IgD-negative memory B cell (primary cell): ENCODE results near the gene RTN4RL2. TPM values are rescaled to one million over a fixed set of nuclear protein-coding genes. Genes with fewer than 3 reads are reported as not detected.

Source experiments
- H3K27ac Mint-ChIP-seq, 3 donors: one replicate each; pipeline ENCODE4 v1.8.0; 2020 to 2022; ENCODE audit warnings: mild to moderate bottlenecking in 3 of 3, mixed read lengths in 3 of 3, moderate library complexity in 1 of 3
- H3K27me3 Mint-ChIP-seq: one replicate; pipeline ENCODE4 v1.8.0; 2021; ENCODE audit warnings: mixed read lengths
- H3K36me3 Mint-ChIP-seq: one replicate; pipeline ENCODE4 v1.8.0; 2020; ENCODE audit warnings: mild to moderate bottlenecking, mixed read lengths
- H3K4me1 Mint-ChIP-seq, 3 donors: one replicate each; pipeline ENCODE4 v1.8.0; 2020 to 2022; ENCODE audit warnings: mixed read lengths in 3 of 3, mild to moderate bottlenecking in 1 of 3
- H3K4me3 Mint-ChIP-seq, 4 donors: one replicate each; pipeline ENCODE4 v1.8.0; 2020 to 2022; ENCODE audit warnings: mild to moderate bottlenecking in 4 of 4, mixed read lengths in 4 of 4, moderate library complexity in 3 of 4
- H3K9me3 Mint-ChIP-seq, 3 donors: one replicate each; pipeline ENCODE4 v1.8.0; 2020 to 2021; ENCODE audit warnings: mixed read lengths in 3 of 3, mild to moderate bottlenecking in 1 of 3
- polyA plus RNA-seq: library from polyadenylated mRNA; unstranded; fragments of 300-500 nt; fragmentation: Illumina TruSeq; gene quantifications from one replicate; pipeline ENCODE4 v1.2.3, GENCODE V29; 2021

Gene RTN4RL2
- polyA plus RNA-seq, 1 donor from 2014 or later: 0.14 TPM

DNA sequence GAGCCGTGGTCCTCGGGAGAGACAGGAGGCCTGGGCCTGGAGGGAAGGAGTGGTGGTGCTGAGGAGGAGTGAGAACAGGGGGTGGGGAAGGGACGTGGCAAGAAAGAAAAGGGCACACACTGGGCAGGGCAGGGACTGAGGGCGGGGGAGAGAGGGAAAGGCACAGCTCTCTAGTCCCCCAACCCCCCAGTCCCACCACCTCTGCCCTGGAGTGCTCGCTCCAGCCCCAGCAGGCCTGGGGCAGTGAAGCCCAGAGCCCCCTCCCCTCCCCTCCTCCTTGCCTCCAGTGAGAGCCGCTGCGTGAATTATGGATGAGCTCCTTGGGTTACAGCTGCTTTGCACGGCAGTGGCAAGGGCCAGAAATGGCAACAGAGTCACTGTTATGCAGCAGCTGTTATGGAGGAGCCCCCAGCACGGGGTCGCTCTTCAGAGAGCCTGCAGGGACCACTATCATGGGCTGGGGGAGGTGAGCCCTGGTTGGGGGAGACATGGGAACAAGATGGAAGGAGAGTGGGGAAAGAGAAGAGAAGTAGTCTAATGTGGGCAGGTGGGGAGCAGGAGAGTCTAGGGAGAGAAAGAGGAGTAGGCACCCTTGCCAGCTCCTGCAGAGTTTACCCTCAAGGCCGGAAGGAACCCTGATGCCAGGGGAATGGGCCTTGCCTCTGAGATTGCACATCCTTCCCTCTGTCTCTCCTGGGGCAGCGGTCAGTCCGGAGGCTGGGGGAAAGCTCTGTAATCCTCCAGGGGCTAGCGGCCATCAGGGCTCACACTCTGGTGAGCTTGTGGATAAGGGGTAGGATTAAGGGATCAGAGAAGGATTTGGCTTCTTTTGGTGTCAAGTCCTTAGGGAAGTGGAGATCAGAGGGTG, 3.6 kb downstream of the RTN4RL2 start:
- Mint-ChIP-seq H3K27ac (no peak overlapping the region), H3K27me3 (peaks cover 12% of the 10 kb centered on the region), H3K36me3 (no peaks in the 10 kb centered on the region), H3K4me1 (peaks cover 8% of the 10 kb centered on the region in 3 donors), H3K9me3 (no peaks in the 10 kb centered on the region), H3K4me3 (no peak overlapping the region)

DNA sequence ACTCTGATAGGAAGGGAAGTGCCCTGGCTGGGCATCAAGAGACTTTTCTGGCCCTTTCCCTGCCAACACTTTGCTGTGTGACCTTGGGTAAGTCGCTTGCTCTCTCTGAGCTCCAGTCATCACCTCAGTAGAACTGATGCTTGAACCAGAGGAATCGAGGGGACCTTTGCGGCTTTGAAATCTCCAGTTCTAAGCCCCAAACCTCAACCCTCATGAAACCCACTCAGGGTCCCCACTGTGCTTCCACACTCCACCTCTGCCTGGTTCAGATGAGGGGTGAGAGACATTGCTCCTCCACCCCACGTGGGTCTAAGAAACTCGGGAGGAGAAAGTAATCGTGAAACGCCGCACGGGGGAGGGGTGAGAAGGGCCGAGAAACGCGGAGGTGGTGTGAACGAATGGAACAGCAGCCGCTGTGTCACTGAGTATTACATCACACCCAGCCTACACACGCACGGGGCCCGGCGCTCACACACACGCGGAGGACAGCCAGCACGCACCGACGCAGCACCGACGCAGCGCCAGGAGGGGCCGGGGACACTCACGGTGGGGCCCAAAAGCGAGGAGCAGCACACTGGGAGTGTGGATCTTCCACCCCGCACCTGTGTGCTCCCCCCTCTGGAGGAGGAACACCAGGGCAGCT, 4.3 kb downstream of the RTN4RL2 start:
- peaks cover 6% of the 10 kb centered on the region for H3K27me3 Mint-ChIP-seq

DNA sequence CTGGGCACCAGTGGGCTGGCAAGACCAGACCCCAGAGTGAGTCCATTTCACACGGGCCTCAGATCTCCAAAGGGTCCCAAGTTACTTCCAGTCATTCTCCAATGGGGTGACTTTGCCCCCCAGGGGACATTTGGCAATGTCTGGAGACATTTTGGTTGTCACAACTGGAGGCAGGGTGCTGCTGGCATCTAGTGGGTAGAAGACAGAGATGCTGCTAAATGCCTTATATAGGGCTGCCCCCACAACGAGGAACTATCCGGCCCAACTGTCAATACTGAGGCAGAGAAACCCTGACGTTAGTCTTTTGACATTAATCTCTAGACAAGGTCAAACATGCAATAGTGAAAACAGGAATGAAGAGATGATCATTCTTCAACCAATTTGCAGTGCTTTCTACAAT, 6.4 kb downstream of the RTN4RL2 start:
- Mint-ChIP-seq H3K4me3 (no peak overlapping the region), H3K36me3 (no peaks in the 10 kb centered on the region), H3K27ac (no peak overlapping the region), H3K9me3 (no peaks in the 10 kb centered on the region), H3K27me3 (peaks cover 2% of the 10 kb centered on the region), H3K4me1 (no peaks in the 10 kb centered on the region)

More for the DNA sequence above, 4.3 kb downstream of the RTN4RL2 start:
- no peak overlapping the region for H3K4me3 Mint-ChIP-seq
- peaks cover 2 to 4% (median 4%) of the 10 kb centered on the region in 3 donors for H3K4me1 Mint-ChIP-seq
- no peaks in the 10 kb centered on the region for H3K9me3 Mint-ChIP-seq
- peak overlapping the region in 1 of 3 donors; percentile 62 for H3K27ac Mint-ChIP-seq
- H3K36me3 Mint-ChIP-seq: no peaks in the 10 kb centered on the region

DNA sequence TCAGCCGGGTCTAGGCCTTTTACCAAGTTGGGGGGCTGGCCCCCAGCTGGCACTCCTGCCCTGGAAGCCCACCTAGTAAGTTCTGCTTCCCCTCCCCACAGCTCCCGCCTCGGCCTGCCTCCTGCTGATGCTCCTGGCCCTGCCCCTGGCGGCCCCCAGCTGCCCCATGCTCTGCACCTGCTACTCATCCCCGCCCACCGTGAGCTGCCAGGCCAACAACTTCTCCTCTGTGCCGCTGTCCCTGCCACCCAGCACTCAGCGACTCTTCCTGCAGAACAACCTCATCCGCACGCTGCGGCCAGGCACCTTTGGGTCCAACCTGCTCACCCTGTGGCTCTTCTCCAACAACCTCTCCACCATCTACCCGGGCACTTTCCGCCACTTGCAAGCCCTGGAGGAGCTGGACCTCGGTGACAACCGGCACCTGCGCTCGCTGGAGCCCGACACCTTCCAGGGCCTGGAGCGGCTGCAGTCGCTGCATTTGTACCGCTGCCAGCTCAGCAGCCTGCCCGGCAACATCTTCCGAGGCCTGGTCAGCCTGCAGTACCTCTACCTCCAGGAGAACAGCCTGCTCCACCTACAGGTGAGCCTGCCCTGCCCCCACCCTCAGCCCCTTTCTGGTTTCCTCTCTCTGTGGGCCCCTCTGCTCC, 7.3 kb downstream of the RTN4RL2 start:
- Mint-ChIP-seq H3K36me3 (no peaks in the 10 kb centered on the region), H3K4me3 (no peak overlapping the region), H3K9me3 (no peaks in the 10 kb centered on the region), H3K4me1 (no peaks in the 10 kb centered on the region), H3K27me3 (peaks cover 2% of the 10 kb centered on the region), H3K27ac (no peak overlapping the region)

DNA sequence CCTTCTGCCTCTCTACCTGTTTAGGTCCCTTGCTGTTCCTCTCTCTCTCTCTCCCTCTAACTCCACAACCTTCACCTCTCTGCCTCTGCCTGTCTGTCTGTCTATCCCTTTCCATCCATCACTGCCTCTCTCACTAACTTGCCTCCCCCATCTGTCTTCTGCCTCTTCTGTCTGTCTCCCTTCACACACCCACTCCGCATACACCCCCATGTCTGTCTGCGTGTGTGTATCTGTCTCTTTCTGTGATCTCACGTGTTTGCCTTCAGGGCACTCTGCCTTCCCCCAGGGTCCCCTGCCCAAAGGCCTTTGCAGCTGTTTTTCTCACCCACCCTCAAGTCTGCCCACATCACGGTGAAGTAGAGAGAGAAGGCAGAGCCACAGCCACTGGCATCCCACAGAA, 7.9 kb downstream of the RTN4RL2 start:
- Mint-ChIP-seq H3K27me3 (peaks cover 2% of the 10 kb centered on the region), H3K27ac (no peak overlapping the region), H3K4me1 (peaks cover 0 to 1% (median 0%) of the 10 kb centered on the region in 3 donors), H3K4me3 (no peak overlapping the region), H3K9me3 (no peaks in the 10 kb centered on the region), H3K36me3 (no peaks in the 10 kb centered on the region)

DNA sequence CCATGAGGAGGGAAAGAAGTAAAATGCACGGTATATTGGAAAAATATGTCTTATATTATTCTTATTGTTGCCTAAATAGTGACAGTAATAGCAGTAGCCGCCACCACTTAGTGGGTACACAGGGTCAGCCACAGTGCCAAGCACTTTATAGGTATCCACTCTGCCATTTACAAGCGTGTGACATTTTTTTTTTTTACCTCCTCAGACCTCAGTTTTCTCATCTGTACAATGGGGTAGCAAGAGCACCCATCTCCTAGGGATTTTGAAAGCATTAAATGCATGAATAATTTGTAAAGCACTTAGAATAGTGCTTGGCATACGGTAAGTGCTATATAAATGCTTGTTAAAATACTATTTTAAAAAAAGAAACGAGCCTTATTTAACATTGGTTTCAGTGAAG, 8.9 kb downstream of the RTN4RL2 start:
- no peaks in the 10 kb centered on the region for H3K9me3 Mint-ChIP-seq
- H3K4me1 Mint-ChIP-seq: peaks cover 0 to 6% (median 0%) of the 10 kb centered on the region in 3 donors
- no peak overlapping the region for H3K27ac Mint-ChIP-seq
- H3K27me3 Mint-ChIP-seq: peaks cover 5% of the 10 kb centered on the region
- no peaks in the 10 kb centered on the region for H3K36me3 Mint-ChIP-seq
- no peak overlapping the region for H3K4me3 Mint-ChIP-seq

DNA sequence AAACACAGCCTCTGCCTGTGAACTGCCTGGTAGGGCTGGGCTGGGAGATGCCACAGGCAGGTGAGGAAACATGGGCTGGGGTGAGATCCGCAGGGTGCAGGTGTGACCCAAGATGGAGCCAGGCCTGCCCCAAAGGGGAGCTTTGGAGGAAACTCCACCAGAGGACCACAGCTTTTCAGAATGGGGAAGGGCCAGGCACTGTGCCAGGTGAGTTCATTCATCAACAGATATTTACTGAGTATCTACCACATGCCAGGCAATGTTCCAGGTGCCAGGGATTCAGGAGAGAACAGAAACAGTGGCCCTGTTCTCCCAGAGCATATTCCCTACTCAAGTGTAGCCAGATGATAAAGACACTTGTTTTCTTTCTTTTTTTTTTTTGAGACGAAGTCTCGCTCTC, 11.2 kb downstream of the RTN4RL2 start:
- Mint-ChIP-seq H3K4me3 (no peak overlapping the region), H3K27me3 (peaks cover 11% of the 10 kb centered on the region), H3K36me3 (no peaks in the 10 kb centered on the region), H3K27ac (peak overlapping the region in 1 of 3 donors; percentile 12), H3K9me3 (no peaks in the 10 kb centered on the region), H3K4me1 (peaks cover 5 to 18% (median 5%) of the 10 kb centered on the region in 3 donors)

DNA sequence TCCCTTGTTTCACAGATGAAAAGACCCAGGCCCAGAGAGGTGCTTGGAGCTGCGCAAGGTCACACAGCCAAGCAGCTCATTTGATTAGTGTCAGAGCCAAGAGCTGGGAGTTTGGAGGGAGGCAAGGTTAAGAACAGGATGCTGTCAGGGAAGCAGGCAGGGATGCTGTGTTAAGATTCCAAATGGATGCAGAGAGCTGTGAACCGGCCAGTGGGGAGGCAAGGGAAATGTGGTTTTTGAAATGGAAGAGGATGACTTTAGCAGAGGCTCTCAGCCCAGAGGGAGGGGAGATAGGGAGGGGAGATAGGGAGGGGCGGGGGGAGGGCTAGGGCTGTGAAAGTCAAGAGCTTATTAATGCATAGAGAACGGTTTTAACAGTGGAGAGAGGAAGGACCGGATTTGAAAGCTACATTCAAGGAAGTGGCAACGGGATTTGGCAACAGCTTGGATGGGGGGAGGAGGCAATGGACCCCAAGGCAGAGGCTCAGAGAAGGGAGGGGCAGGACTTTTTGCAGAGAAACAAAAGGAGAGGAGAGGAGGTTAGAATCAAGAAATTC, 13.0 kb downstream of the RTN4RL2 start:
- Mint-ChIP-seq H3K9me3 (no peaks in the 10 kb centered on the region), H3K4me1 (peaks cover 5 to 21% (median 9%) of the 10 kb centered on the region in 3 donors), H3K27me3 (peaks cover 14% of the 10 kb centered on the region), H3K36me3 (no peaks in the 10 kb centered on the region), H3K27ac (peak overlapping the region in 1 of 3 donors; percentile 68), H3K4me3 (peak overlapping the region in 2 of 4 donors; percentile 65 to 78)

DNA sequence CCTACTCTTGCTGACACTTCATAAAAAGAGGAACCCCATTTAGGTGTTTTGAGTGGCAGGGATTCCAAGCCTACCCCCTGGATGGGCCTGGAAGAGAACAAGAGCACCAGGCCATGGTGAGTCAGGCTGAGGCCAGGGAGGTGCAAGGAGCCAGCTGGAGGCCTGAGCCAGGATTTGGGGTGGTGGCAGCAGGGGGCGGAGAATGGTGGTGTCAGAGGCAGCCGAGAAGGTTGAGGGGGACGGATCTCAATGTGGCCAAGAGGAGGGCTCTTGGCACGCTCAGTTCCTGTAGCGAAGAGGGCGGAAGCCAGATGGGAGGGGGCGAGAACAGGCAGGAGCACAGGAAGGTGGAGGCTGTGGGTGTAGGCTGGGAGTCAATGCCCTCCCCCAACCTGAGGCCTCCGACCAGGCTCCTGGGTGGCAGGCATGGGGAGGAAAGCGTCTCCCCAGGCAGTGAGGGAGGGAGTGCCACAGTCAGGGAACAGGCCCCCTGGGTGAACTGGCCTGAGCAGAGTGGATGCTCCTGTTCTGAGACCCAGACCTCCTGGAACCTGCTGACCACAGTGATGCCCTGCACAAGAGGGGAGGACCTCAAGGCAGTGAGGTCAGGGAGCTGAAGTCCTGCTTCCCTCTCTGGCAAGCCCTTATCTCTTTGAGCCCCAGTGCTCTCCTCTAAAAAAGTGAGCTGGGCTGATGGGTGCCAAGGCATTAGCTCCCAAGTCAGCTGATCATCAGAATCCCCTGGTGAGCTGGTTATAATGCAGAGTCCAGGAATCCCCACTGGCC, 13.9 kb downstream of the RTN4RL2 start:
- H3K4me1 Mint-ChIP-seq: peaks cover 5 to 21% (median 9%) of the 10 kb centered on the region in 3 donors
- H3K27ac Mint-ChIP-seq: peak overlapping the region in 1 of 3 donors; percentile 68
- no peaks in the 10 kb centered on the region for H3K9me3 Mint-ChIP-seq
- H3K36me3 Mint-ChIP-seq: no peaks in the 10 kb centered on the region
- H3K27me3 Mint-ChIP-seq: peaks cover 14% of the 10 kb centered on the region
- peak overlapping the region in 2 of 4 donors; percentile 68 to 78 for H3K4me3 Mint-ChIP-seq

DNA sequence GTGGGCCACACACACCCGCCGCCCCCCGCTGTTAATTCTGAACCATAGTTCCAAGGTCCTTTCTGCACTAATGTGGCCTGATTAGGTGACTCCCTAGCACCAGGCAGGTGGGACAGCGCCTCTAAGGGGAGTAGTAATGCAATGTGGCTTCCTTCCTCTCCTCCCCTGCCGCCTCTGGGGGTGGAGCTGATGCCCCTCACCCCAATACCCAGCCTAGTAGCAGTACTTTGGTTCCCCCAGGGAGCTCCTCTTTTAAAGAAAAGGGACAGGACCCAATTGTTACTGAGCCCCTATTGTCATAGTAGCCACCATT, 14.4 kb downstream of the RTN4RL2 start:
- peaks cover 16% of the 10 kb centered on the region for H3K27me3 Mint-ChIP-seq
- H3K4me3 Mint-ChIP-seq: peak overlapping the region in 2 of 4 donors; percentile 37 to 68
- no peak overlapping the region for H3K27ac Mint-ChIP-seq

DNA sequence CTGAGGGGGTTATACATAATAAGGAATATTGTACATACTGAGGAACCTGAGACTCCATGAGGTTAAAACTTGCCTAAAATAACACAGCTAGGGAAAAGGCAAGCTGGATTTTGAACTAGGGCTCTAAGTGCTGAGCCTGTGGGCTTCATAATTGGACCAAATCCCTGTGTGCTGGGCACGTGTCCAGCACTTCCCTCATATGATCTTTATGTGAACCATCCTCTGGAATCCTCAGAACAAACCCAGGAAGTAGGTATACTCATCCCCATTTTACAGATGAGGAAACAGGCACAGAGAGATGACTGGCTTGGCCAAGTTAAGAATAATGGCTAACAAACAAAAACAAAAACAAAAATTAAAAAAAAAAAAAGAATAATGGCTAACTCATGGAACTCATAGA, 14.9 kb downstream of the RTN4RL2 start:
- Mint-ChIP-seq H3K36me3 (no peaks in the 10 kb centered on the region), H3K4me1 (peaks cover 5 to 28% (median 11%) of the 10 kb centered on the region in 3 donors), H3K9me3 (no peaks in the 10 kb centered on the region), H3K4me3 (peak overlapping the region in 3 of 4 donors; percentile 37 to 91 (median 68)), H3K27me3 (peaks cover 18% of the 10 kb centered on the region), H3K27ac (peak overlapping the region in 1 of 3 donors; percentile 80)

More for the DNA sequence above, 14.4 kb downstream of the RTN4RL2 start:
- Mint-ChIP-seq H3K9me3 (no peaks in the 10 kb centered on the region), H3K36me3 (no peaks in the 10 kb centered on the region), H3K4me1 (peaks cover 5 to 26% (median 9%) of the 10 kb centered on the region in 3 donors)

DNA sequence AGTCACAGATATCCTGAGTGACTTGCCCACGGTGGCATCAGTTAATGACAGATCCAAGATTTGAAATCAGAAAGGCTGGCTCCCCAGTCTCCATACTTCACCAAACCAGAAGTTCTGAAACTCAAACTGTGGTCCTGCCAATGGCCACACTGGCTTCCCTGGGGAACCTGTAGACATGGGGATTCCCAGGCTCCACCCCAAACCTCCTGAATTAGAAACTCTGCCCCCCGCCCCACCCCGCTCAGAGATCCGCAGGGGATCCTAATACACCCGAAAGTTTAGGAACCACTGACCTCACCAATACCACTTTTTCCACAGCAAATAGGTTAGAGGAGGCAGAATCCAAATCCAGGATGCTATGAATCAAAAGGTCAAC, 15.3 kb downstream of the RTN4RL2 start:
- H3K36me3 Mint-ChIP-seq: no peaks in the 10 kb centered on the region
- no peaks in the 10 kb centered on the region for H3K9me3 Mint-ChIP-seq
- peaks cover 20% of the 10 kb centered on the region for H3K27me3 Mint-ChIP-seq
- peak overlapping the region; percentile 68 to 94 (median 88) for H3K4me3 Mint-ChIP-seq
- peaks cover 5 to 29% (median 15%) of the 10 kb centered on the region in 3 donors for H3K4me1 Mint-ChIP-seq
- H3K27ac Mint-ChIP-seq: peak overlapping the region in 2 of 3 donors; percentile 34 to 80

DNA sequence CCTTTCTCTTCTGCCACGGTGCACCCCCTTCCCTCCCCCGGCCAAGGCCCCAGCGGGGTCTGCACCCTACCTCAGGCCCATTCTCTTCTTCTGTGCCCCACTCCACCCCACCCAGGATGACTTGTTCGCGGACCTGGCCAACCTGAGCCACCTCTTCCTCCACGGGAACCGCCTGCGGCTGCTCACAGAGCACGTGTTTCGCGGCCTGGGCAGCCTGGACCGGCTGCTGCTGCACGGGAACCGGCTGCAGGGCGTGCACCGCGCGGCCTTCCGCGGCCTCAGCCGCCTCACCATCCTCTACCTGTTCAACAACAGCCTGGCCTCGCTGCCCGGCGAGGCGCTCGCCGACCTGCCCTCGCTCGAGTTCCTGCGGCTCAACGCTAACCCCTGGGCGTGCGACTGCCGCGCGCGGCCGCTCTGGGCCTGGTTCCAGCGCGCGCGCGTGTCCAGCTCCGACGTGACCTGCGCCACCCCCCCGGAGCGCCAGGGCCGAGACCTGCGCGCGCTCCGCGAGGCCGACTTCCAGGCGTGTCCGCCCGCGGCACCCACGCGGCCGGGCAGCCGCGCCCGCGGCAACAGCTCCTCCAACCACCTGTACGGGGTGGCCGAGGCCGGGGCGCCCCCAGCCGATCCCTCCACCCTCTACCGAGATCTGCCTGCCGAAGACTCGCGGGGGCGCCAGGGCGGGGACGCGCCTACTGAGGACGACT, 15.9 kb downstream of the RTN4RL2 start:
- Mint-ChIP-seq H3K36me3 (no peaks in the 10 kb centered on the region), H3K27me3 (peaks cover 20% of the 10 kb centered on the region), H3K9me3 (no peaks in the 10 kb centered on the region), H3K4me1 (peaks cover 6 to 32% (median 19%) of the 10 kb centered on the region in 3 donors), H3K27ac (peak overlapping the region in 1 of 3 donors; percentile 34), H3K4me3 (peak overlapping the region; percentile 68 to 94 (median 89))
